Measurements from ENCODE around the gene DUS3L. TPM values are rescaled to one million over a fixed set of nuclear protein-coding genes. Genes with fewer than 3 reads are reported as not detected.

Gene DUS3L
- total RNA-seq, 1 experiment from 2014 or later = 39.3 TPM

DNA sequence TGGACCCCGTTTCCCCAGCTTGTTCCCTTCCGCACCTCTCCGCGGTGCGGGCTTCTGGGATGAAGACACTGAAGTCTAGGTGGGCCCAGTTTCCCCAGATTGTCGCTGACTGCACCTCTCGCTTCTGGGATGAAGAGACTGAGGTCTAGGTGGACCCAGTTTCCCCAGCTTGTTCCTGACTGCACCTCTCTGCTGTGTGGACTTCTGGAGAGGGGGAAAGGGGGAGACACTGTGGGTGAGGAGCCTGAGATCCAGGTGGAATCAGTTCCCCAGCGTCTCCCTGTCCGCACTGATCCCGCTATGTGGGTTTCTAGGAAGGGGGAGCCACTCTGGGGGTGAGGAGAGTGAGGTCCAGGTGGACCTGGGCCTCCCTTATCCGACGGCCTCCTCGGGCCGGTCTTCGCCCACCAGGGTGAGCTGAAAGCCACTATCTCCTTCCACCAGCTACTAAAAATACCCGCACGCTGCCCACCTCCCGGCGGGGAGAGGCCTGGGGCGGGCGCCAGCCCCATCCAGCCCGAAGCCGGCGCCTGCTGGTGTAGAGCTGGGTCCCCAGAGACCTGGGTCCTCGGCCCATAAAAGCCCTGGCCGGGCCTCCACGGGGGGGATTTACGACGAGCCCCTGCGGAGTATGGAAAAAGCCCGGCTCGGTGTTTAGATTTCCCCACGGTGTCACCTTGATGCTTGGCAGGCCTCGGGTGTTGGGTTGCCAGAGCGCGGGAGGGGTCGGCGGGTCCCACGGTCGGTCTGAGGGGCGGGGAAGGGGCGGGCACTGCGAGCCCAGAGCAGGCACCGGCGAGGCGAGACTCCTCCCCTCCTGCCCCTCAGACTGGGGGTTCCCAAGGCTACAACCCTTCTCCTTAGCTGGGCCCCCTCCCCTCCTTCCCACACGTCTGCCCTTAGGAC, 38.0 kb upstream of the DUS3L start:
- H3K4me1 Mint-ChIP-seq = peaks cover 6% of the 10 kb centered on the region
- ChIA-PET CTCF (interaction anchor here (1.0 to 6.9 kb wide), 20 partner anchors 17 to 451 kb away, joined by 3 to 115 read pairs (median 4); partner anchors contain the start of genes NDUFA11, NRTN and VMAC), POLR2A (interaction anchor here (0.5 to 3.0 kb wide), 10 partner anchors 10 to 283 kb away, joined by 3 to 22 read pairs (median 4); partner anchors contain the start of genes FUT6, NDUFA11, NRTN and RPL36)
- peaks cover 4% of the 10 kb centered on the region for H3K27me3 Mint-ChIP-seq (ENCODE audit: low read depth)
- DNase-seq (ENCODE audit: low spot score) (peak; percentile 67), ATAC-seq (peak; percentile 32)
- peak overlapping the region; percentile 91 for H3K4me3 Mint-ChIP-seq
- H3K9me3 Mint-ChIP-seq = no peaks in the 10 kb centered on the region
- H3K27ac Mint-ChIP-seq = peak overlapping the region; percentile 97
- H3K36me3 Mint-ChIP-seq = no peaks in the 10 kb centered on the region
- TF ChIP-seq SP1 (CRISPR knock-in tag; conservative IDR thresholded peaks at IDR 0.05) (0 out of 2 replicates have a peak, but pooled peaks have one; percentile 48), HMGA2 (CRISPR knock-in tag; IDR thresholded peaks at IDR 0.05) (no peak), CREB1 (CRISPR knock-in tag; IDR thresholded peaks at IDR 0.05) (no peak), ELF4 (CRISPR knock-in tag; IDR thresholded peaks at IDR 0.05; ENCODE audit: low read depth) (no peak), JUN (CRISPR knock-in tag; IDR thresholded peaks at IDR 0.05) (no peak), ZNF138 (CRISPR knock-in tag; conservative IDR thresholded peaks at IDR 0.05) (no peak), JAZF1 (CRISPR knock-in tag; IDR thresholded peaks at IDR 0.05) (no peak), FOXP1 (CRISPR knock-in tag; IDR thresholded peaks at IDR 0.05; ENCODE audit: borderline replicate concordance) (0 out of 2 replicates have a peak, but pooled peaks have one; percentile 50), EMX1 (CRISPR knock-in tag; IDR thresholded peaks at IDR 0.05) (no peak), TP53 (CRISPR knock-in tag; IDR thresholded peaks at IDR 0.05) (peak; percentile 50; the same call in 1 of the 2 replicates), GABPB1 (CRISPR knock-in tag; IDR thresholded peaks at IDR 0.05) (no peak)
- TF ChIP-seq, protein P1, sequence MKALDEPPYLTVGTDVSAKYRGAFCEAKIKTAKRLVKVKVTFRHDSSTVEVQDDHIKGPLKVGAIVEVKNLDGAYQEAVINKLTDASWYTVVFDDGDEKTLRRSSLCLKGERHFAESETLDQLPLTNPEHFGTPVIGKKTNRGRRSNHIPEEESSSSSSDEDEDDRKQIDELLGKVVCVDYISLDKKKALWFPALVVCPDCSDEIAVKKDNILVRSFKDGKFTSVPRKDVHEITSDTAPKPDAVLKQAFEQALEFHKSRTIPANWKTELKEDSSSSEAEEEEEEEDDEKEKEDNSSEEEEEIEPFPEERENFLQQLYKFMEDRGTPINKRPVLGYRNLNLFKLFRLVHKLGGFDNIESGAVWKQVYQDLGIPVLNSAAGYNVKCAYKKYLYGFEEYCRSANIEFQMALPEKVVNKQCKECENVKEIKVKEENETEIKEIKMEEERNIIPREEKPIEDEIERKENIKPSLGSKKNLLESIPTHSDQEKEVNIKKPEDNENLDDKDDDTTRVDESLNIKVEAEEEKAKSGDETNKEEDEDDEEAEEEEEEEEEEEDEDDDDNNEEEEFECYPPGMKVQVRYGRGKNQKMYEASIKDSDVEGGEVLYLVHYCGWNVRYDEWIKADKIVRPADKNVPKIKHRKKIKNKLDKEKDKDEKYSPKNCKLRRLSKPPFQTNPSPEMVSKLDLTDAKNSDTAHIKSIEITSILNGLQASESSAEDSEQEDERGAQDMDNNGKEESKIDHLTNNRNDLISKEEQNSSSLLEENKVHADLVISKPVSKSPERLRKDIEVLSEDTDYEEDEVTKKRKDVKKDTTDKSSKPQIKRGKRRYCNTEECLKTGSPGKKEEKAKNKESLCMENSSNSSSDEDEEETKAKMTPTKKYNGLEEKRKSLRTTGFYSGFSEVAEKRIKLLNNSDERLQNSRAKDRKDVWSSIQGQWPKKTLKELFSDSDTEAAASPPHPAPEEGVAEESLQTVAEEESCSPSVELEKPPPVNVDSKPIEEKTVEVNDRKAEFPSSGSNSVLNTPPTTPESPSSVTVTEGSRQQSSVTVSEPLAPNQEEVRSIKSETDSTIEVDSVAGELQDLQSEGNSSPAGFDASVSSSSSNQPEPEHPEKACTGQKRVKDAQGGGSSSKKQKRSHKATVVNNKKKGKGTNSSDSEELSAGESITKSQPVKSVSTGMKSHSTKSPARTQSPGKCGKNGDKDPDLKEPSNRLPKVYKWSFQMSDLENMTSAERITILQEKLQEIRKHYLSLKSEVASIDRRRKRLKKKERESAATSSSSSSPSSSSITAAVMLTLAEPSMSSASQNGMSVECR (CRISPR knock-in tag; IDR thresholded peaks at IDR 0.05; ENCODE audit: borderline replicate concordance) = no peak
- TF ChIP-seq, protein P2, sequence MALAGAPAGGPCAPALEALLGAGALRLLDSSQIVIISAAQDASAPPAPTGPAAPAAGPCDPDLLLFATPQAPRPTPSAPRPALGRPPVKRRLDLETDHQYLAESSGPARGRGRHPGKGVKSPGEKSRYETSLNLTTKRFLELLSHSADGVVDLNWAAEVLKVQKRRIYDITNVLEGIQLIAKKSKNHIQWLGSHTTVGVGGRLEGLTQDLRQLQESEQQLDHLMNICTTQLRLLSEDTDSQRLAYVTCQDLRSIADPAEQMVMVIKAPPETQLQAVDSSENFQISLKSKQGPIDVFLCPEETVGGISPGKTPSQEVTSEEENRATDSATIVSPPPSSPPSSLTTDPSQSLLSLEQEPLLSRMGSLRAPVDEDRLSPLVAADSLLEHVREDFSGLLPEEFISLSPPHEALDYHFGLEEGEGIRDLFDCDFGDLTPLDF (CRISPR knock-in tag; IDR thresholded peaks at IDR 0.05) = no peak
- TF ChIP-seq, protein P3, sequence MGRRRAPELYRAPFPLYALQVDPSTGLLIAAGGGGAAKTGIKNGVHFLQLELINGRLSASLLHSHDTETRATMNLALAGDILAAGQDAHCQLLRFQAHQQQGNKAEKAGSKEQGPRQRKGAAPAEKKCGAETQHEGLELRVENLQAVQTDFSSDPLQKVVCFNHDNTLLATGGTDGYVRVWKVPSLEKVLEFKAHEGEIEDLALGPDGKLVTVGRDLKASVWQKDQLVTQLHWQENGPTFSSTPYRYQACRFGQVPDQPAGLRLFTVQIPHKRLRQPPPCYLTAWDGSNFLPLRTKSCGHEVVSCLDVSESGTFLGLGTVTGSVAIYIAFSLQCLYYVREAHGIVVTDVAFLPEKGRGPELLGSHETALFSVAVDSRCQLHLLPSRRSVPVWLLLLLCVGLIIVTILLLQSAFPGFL (CRISPR knock-in tag; IDR thresholded peaks at IDR 0.05; ENCODE audit: borderline replicate concordance) = no peak
- TF ChIP-seq, protein P4, sequence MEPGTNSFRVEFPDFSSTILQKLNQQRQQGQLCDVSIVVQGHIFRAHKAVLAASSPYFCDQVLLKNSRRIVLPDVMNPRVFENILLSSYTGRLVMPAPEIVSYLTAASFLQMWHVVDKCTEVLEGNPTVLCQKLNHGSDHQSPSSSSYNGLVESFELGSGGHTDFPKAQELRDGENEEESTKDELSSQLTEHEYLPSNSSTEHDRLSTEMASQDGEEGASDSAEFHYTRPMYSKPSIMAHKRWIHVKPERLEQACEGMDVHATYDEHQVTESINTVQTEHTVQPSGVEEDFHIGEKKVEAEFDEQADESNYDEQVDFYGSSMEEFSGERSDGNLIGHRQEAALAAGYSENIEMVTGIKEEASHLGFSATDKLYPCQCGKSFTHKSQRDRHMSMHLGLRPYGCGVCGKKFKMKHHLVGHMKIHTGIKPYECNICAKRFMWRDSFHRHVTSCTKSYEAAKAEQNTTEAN (CRISPR knock-in tag; IDR thresholded peaks at IDR 0.05) = no peak

Data from WTC11 (cell line).